CD8-positive, alpha-beta memory T cell (primary cell): Measurements from ENCODE around the gene SPRTN. TPM values are rescaled to one million over a fixed set of nuclear protein-coding genes. Genes with fewer than 3 reads are reported as not detected.
A peak's percentile ranks its signal among the peaks of the same experiment; 100 is the strongest.

Experiments used
- CTCF ChIA-PET: fragments of 350-600 bp; sonication (Branson Sonifier 250); formaldehyde crosslinking; loops from one replicate; lab custom pipeline; 2021; ENCODE audit warnings: antibody characterized with exemption; lab: Charles Lee
- POLR2A ChIA-PET: fragments of 350-600 bp; sonication (Branson Sonifier 250); formaldehyde crosslinking; loops from one replicate; lab custom pipeline; 2021; ENCODE audit warnings: antibody characterized with exemption; lab: Charles Lee
- DNase-seq, 5 donors: peaks; one replicate each; pipeline versions ENCODE4 v3.0.0 to v3.0.0-alpha.2; 2020 to 2022; ENCODE audit warnings: mixed read lengths in 1 of 5
- H3K27ac ChIP-seq: one replicate; pipeline ENCODE4 v1.7.0; 2013; ENCODE audit warnings: low read depth, mild to moderate bottlenecking, low read length, moderate library complexity
- H3K27me3 ChIP-seq: 2 replicates; pipeline ENCODE4 v1.7.0; 2013; ENCODE audit warnings: low read length, mild to moderate bottlenecking; ENCODE audit not compliant: insufficient read depth, poor library complexity, severe bottlenecking
- H3K36me3 ChIP-seq: 2 replicates; pipeline ENCODE4 v1.7.0; 2013; ENCODE audit warnings: mild to moderate bottlenecking, low read length, moderate library complexity; ENCODE audit not compliant: insufficient read depth
- H3K4me1 ChIP-seq: 2 replicates; pipeline ENCODE4 v1.7.0; 2013; ENCODE audit warnings: mild to moderate bottlenecking, low read length, moderate library complexity; ENCODE audit not compliant: insufficient read depth
- H3K4me3 ChIP-seq: 2 replicates; pipeline ENCODE4 v1.7.0; 2013; ENCODE audit warnings: mild to moderate bottlenecking, low read length
- H3K9me3 ChIP-seq: 2 replicates; pipeline ENCODE4 v1.7.0; 2013; ENCODE audit warnings: mild to moderate bottlenecking, low read length
- H3K27ac Mint-ChIP-seq, 8 donors: one replicate each; pipeline ENCODE4 v1.8.0; 2020 to 2021; ENCODE audit warnings: mixed read lengths in 8 of 8, mild to moderate bottlenecking in 6 of 8, inconsistent platforms in 3 of 8, moderate library complexity in 3 of 8
- H3K27me3 Mint-ChIP-seq, 2 donors: one replicate each; pipeline ENCODE4 v1.8.0; 2020 to 2021; ENCODE audit warnings: mixed read lengths in 2 of 2, mild to moderate bottlenecking in 1 of 2, moderate library complexity in 1 of 2
- H3K36me3 Mint-ChIP-seq, 3 donors: one replicate each; pipeline ENCODE4 v1.8.0; 2020 to 2021; ENCODE audit warnings: mixed read lengths in 3 of 3, inconsistent platforms in 1 of 3, mild to moderate bottlenecking in 1 of 3
- H3K4me1 Mint-ChIP-seq, 3 donors: one replicate each; pipeline ENCODE4 v1.8.0; 2020 to 2021; ENCODE audit warnings: mixed read lengths in 3 of 3, inconsistent platforms in 1 of 3, mild to moderate bottlenecking in 1 of 3
- H3K4me3 Mint-ChIP-seq, 7 donors: one replicate each; pipeline ENCODE4 v1.8.0; 2020 to 2021; ENCODE audit warnings: mixed read lengths in 7 of 7, mild to moderate bottlenecking in 6 of 7, moderate library complexity in 4 of 7, inconsistent platforms in 2 of 7
- H3K9me3 Mint-ChIP-seq, 5 donors: one replicate each; pipeline ENCODE4 v1.8.0; 2020 to 2022; ENCODE audit warnings: mixed read lengths in 5 of 5, mild to moderate bottlenecking in 3 of 5, moderate library complexity in 2 of 5, inconsistent platforms in 1 of 5
- polyA plus RNA-seq: library from polyadenylated mRNA; unstranded; fragments of 300-500 nt; fragmentation: Illumina TruSeq; gene quantifications from one replicate; pipeline ENCODE4 v1.2.3, GENCODE V29; 2021
- total RNA-seq, 2 experiments: library from RNA; stranded (reverse); gene quantifications; one replicate each; pipeline ENCODE4 v1.2.3, GENCODE V29; 2021

Gene SPRTN
- total and polyA plus RNA-seq, 3 experiments from 2014 or later, result 10.7 to 16.6 (median 12.7) TPM

- Histone ChIP-seq H3K9me3 (no peaks in the 10 kb centered on the region), H3K4me1 (peaks cover 9% of the 10 kb centered on the region), H3K4me3 (no peak overlapping the region), H3K27me3 (no peaks in the 10 kb centered on the region), H3K27ac (no peak overlapping the region), H3K36me3 (no peaks in the 10 kb centered on the region)
- POLR2A ChIA-PET, result no interaction called here
- Mint-ChIP-seq H3K9me3 (no peaks in the 10 kb centered on the region), H3K4me3 (no peak overlapping the region), H3K36me3 (peaks cover 0 to 9% (median 2%) of the 10 kb centered on the region in 3 donors), H3K27ac (peak overlapping the region in 2 of 8 donors; percentile 7 to 42), H3K4me1 (peaks cover 61 to 80% (median 73%) of the 10 kb centered on the region in 3 donors), H3K27me3 (no peaks in the 10 kb centered on the region)
- DNase-seq, result no peak
- CTCF ChIA-PET, result interaction anchor here (1.5 kb wide), 1 partner anchor 28 kb away, joined by 3 read pairs; the partner anchor contains the start of gene EGLN1
Observed at GRCh38 chr1:231393668-231394067, 55.6 kb downstream of the SPRTN start.

- H3K36me3 ChIP-seq, result no peaks in the 10 kb centered on the region
- peaks cover 16% of the 10 kb centered on the region for H3K4me1 ChIP-seq
- H3K27ac ChIP-seq, result no peak overlapping the region
- no peaks in the 10 kb centered on the region for H3K27me3 Mint-ChIP-seq
- no peak overlapping the region for H3K4me3 Mint-ChIP-seq
- peak overlapping the region in 2 of 8 donors; percentile 20 to 30 for H3K27ac Mint-ChIP-seq
- no peak overlapping the region for H3K4me3 ChIP-seq
- no peaks in the 10 kb centered on the region for H3K27me3 ChIP-seq
- no peak for DNase-seq
- H3K4me1 Mint-ChIP-seq, result peaks cover 60 to 84% (median 83%) of the 10 kb centered on the region in 3 donors
- no peaks in the 10 kb centered on the region for H3K9me3 Mint-ChIP-seq
- ChIA-PET CTCF (interaction anchor here (0.9 kb wide), 1 partner anchor 9 kb away, joined by 4 read pairs; no protein-coding TSS in a partner anchor), POLR2A (no interaction called here)
- no peaks in the 10 kb centered on the region for H3K9me3 ChIP-seq
- peaks cover 0 to 4% (median 2%) of the 10 kb centered on the region in 3 donors for H3K36me3 Mint-ChIP-seq
Observed at GRCh38 chr1:231395076-231395997, 57.2 kb downstream of the SPRTN start.

- Mint-ChIP-seq H3K9me3 (no peaks in the 10 kb centered on the region), H3K4me3 (no peak overlapping the region), H3K27me3 (no peaks in the 10 kb centered on the region), H3K4me1 (peaks cover 59 to 84% (median 83%) of the 10 kb centered on the region in 3 donors), H3K27ac (peak overlapping the region in 1 of 8 donors; percentile 20), H3K36me3 (peaks cover 0 to 4% (median 2%) of the 10 kb centered on the region in 3 donors)
- ChIA-PET CTCF (no interaction called here), POLR2A (no interaction called here)
- no peaks in the 10 kb centered on the region for H3K36me3 ChIP-seq
- no peak overlapping the region for H3K27ac ChIP-seq
- peaks cover 19% of the 10 kb centered on the region for H3K4me1 ChIP-seq
- no peaks in the 10 kb centered on the region for H3K27me3 ChIP-seq
- DNase-seq, result no peak
- H3K9me3 ChIP-seq, result no peaks in the 10 kb centered on the region
- H3K4me3 ChIP-seq, result no peak overlapping the region
Observed at GRCh38 chr1:231395998-231396390, 57.9 kb downstream of the SPRTN start.

- Mint-ChIP-seq H3K36me3 (peaks cover 0 to 8% (median 2%) of the 10 kb centered on the region in 3 donors), H3K27me3 (no peaks in the 10 kb centered on the region), H3K4me3 (no peak overlapping the region), H3K27ac (no peak overlapping the region), H3K4me1 (peaks cover 58 to 86% (median 84%) of the 10 kb centered on the region in 3 donors), H3K9me3 (no peaks in the 10 kb centered on the region)
- H3K4me3 ChIP-seq, result no peak overlapping the region
- H3K36me3 ChIP-seq, result no peaks in the 10 kb centered on the region
- H3K4me1 ChIP-seq, result peaks cover 19% of the 10 kb centered on the region
- H3K27ac ChIP-seq, result no peak overlapping the region
- H3K27me3 ChIP-seq, result no peaks in the 10 kb centered on the region
- no peak for DNase-seq
- H3K9me3 ChIP-seq, result no peaks in the 10 kb centered on the region
- ChIA-PET CTCF (no interaction called here), POLR2A (no interaction called here)
Observed at GRCh38 chr1:231396643-231397042, 58.5 kb downstream of the SPRTN start.

GRCh38 chr1:231397886-231398671 is 60.0 kb downstream of the SPRTN start:
- no peaks in the 10 kb centered on the region for H3K9me3 Mint-ChIP-seq
- H3K4me3 ChIP-seq, result no peak overlapping the region
- CTCF ChIA-PET, result no interaction called here

GRCh38 chr1:231401478-231401877 is 63.4 kb downstream of the SPRTN start:
- H3K4me1 ChIP-seq, result peaks cover 19% of the 10 kb centered on the region
- H3K36me3 ChIP-seq, result no peaks in the 10 kb centered on the region
- Mint-ChIP-seq H3K4me1 (peaks cover 38 to 73% (median 46%) of the 10 kb centered on the region in 3 donors), H3K4me3 (no peak overlapping the region), H3K27me3 (no peaks in the 10 kb centered on the region), H3K27ac (no peak overlapping the region), H3K9me3 (no peaks in the 10 kb centered on the region), H3K36me3 (peaks cover 2 to 12% (median 3%) of the 10 kb centered on the region in 3 donors)
- POLR2A ChIA-PET, result no interaction called here
- no peak overlapping the region for H3K4me3 ChIP-seq
- DNase-seq, result no peak
- H3K27me3 ChIP-seq, result no peaks in the 10 kb centered on the region
- no peaks in the 10 kb centered on the region for H3K9me3 ChIP-seq
- no peak overlapping the region for H3K27ac ChIP-seq
- CTCF ChIA-PET, result no interaction called here

More at GRCh38 chr1:231397886-231398671, 60.0 kb downstream of the SPRTN start:
- H3K27me3 ChIP-seq, result no peaks in the 10 kb centered on the region
- H3K9me3 ChIP-seq, result no peaks in the 10 kb centered on the region
- peaks cover 52 to 88% (median 75%) of the 10 kb centered on the region in 3 donors for H3K4me1 Mint-ChIP-seq
- POLR2A ChIA-PET, result no interaction called here
- H3K36me3 Mint-ChIP-seq, result peaks cover 0 to 7% (median 2%) of the 10 kb centered on the region in 3 donors
- H3K27me3 Mint-ChIP-seq, result no peaks in the 10 kb centered on the region
- H3K36me3 ChIP-seq, result no peaks in the 10 kb centered on the region
- peak overlapping the region in 2 of 8 donors; percentile 19 to 67 for H3K27ac Mint-ChIP-seq
- no peak for DNase-seq
- H3K27ac ChIP-seq, result no peak overlapping the region
- no peak overlapping the region for H3K4me3 Mint-ChIP-seq
- H3K4me1 ChIP-seq, result peaks cover 19% of the 10 kb centered on the region

- no peaks in the 10 kb centered on the region for H3K27me3 Mint-ChIP-seq
- CTCF ChIA-PET, result no interaction called here
Observed at GRCh38 chr1:231404318-231404717, 66.2 kb downstream of the SPRTN start.

More at GRCh38 chr1:231404318-231404717, 66.2 kb downstream of the SPRTN start:
- no peaks in the 10 kb centered on the region for H3K9me3 Mint-ChIP-seq
- Histone ChIP-seq H3K9me3 (no peaks in the 10 kb centered on the region), H3K27ac (no peak overlapping the region), H3K4me3 (no peak overlapping the region), H3K4me1 (peaks cover 27% of the 10 kb centered on the region), H3K36me3 (peaks cover 8% of the 10 kb centered on the region), H3K27me3 (no peaks in the 10 kb centered on the region)
- DNase-seq, result no peak
- POLR2A ChIA-PET, result interaction anchor here (0.9 kb wide), 1 partner anchor 15 kb away, joined by 3 read pairs; no protein-coding TSS in a partner anchor
- H3K36me3 Mint-ChIP-seq, result peaks cover 0 to 12% (median 3%) of the 10 kb centered on the region in 3 donors
- no peak overlapping the region for H3K4me3 Mint-ChIP-seq
- peaks cover 18 to 48% (median 20%) of the 10 kb centered on the region in 3 donors for H3K4me1 Mint-ChIP-seq
- H3K27ac Mint-ChIP-seq, result no peak overlapping the region
